Peyer's patch (tissue), 4 donors: ENCODE results near the gene MAN1C1.

Experiments
- CTCF ChIP-seq, 6 experiments: fragments of 450-650 bp in 4 of 6; fragments of 200-600 bp in 2 of 6; sonication (generic) in 1 of 6; IDR thresholded peaks; one replicate each; pipeline ENCODE4 v1.5.1; 2017 to 2019; ENCODE audit warnings: antibody characterized with exemption in 6 of 6, mild to moderate bottlenecking in 3 of 6, moderate library complexity in 1 of 6
- POLR2A ChIP-seq, 2 donors: fragments of 450-650 bp; IDR thresholded peaks; one replicate each; pipeline ENCODE4 v1.5.1; 2017; ENCODE audit warnings: antibody characterized with exemption in 2 of 2, mild to moderate bottlenecking in 2 of 2, moderate library complexity in 2 of 2

DNA sequence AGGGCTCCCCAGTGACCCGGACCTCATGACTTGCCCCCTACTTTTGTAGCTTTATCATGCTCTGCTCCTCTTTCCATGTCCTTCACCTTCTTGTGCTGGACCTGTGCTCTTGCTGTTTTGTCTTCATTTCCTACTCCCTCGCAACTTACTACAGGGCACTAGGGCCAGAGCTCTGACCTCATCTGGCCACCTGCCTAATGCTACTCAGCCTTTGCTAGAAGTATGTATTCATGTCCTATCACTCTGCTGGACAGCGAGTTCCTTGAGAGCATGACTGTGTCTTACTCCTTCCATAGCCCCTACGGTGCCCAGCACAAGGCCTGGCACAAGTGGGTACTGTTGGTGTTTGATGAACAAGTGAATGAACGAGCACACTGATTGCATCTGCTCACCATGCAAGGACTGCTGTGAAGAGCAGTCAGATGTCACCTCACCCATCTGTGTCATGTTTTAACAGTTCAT, 205.1 kb downstream of the MAN1C1 start:
- no peak for TF ChIP-seq CTCF (IDR thresholded peaks at IDR 0.05)
- TF ChIP-seq POLR2A (IDR thresholded peaks at IDR 0.05) = no peak
